ENCODE data around the gene FAM168A.

Gene FAM168A

GRCh38 chr11:73430326-73430725, 167.6 kb downstream of the FAM168A start:
- DNase-seq (ENCODE audit: low read depth) = no peak
- TF ChIP-seq MYC (IDR thresholded peaks at IDR 0.05; ENCODE audit: low read depth, low read length) = no peak
- no peak for TF ChIP-seq POLR2A (IDR thresholded peaks at IDR 0.05; ENCODE audit: extremely low read depth, insufficient read length)
- TF ChIP-seq, protein P1, sequence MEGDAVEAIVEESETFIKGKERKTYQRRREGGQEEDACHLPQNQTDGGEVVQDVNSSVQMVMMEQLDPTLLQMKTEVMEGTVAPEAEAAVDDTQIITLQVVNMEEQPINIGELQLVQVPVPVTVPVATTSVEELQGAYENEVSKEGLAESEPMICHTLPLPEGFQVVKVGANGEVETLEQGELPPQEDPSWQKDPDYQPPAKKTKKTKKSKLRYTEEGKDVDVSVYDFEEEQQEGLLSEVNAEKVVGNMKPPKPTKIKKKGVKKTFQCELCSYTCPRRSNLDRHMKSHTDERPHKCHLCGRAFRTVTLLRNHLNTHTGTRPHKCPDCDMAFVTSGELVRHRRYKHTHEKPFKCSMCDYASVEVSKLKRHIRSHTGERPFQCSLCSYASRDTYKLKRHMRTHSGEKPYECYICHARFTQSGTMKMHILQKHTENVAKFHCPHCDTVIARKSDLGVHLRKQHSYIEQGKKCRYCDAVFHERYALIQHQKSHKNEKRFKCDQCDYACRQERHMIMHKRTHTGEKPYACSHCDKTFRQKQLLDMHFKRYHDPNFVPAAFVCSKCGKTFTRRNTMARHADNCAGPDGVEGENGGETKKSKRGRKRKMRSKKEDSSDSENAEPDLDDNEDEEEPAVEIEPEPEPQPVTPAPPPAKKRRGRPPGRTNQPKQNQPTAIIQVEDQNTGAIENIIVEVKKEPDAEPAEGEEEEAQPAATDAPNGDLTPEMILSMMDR (IDR thresholded peaks at IDR 0.05; ENCODE audit: low read depth, low read length) = no peak
- TF ChIP-seq, protein P2, sequence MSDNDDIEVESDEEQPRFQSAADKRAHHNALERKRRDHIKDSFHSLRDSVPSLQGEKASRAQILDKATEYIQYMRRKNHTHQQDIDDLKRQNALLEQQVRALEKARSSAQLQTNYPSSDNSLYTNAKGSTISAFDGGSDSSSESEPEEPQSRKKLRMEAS (IDR thresholded peaks at IDR 0.05; ENCODE audit: low read depth, low read length) = no peak
- no peak overlapping the region for H3K4me3 ChIP-seq (ENCODE audit: low read depth, low read length)

DNA sequence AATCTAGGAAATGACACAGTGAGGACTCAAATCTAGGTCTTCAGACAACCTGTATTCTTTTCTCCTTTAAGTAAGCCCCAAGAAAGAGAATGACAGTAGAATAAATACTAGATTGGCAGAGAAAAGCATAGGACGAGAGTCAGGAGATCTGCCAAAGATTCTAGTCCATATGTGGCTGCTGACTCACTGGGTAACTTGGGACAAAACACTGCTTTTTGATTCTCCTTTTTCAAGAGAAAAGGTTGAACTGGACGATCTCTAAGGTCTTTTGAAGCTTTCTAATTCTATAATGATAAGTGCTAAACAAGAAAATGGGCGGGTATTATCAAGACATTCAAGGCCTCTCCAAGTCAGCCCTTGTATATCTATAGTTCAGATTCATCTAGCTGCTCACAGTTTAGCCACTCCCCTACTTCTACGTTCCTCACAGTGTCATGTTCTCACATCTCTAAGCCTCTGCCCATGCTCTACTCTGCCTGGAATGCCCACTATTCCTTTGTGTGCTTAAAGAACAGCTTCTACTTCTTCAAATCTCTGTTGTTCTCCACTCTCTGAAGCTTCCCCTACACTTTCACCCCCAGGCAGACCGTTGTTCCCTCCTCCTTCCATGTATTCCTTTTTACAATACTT, 168.7 kb downstream of the FAM168A start:
- no peak for TF ChIP-seq MYC (IDR thresholded peaks at IDR 0.05; ENCODE audit: low read depth, low read length)
- TF ChIP-seq POLR2A (IDR thresholded peaks at IDR 0.05; ENCODE audit: extremely low read depth, insufficient read length) = no peak
- TF ChIP-seq, protein P2 (IDR thresholded peaks at IDR 0.05; ENCODE audit: low read depth, low read length) = no peak
- TF ChIP-seq, protein P1 (IDR thresholded peaks at IDR 0.05; ENCODE audit: low read depth, low read length) = no peak
- no peak for DNase-seq (ENCODE audit: low read depth)
- H3K4me3 ChIP-seq (ENCODE audit: low read depth, low read length) = no peak overlapping the region

DNA sequence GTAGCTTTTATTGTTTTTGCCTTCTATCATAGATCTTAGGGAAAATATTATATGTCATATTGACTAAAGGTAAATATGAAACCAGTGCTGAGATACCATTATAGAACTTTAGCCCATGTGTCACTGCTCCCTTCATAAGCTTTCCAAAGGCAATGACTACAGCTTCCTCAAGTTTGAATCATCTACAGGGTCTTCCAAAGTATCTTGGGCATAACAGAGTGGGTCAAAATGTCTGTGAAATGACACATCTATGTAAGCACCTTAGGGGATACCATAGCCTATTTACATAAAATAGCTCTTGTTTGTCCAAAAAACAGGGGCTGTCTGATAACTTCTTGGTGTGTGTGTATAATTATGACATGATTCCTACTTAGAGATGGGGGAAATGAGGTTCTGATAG, 169.2 kb downstream of the FAM168A start:
- DNase-seq (ENCODE audit: low read depth) = no peak
- no peak overlapping the region for H3K4me3 ChIP-seq (ENCODE audit: low read depth, low read length)
- TF ChIP-seq POLR2A (IDR thresholded peaks at IDR 0.05; ENCODE audit: extremely low read depth, insufficient read length) (no peak), MYC (IDR thresholded peaks at IDR 0.05; ENCODE audit: low read depth, low read length) (no peak)
- TF ChIP-seq, protein P1 (IDR thresholded peaks at IDR 0.05; ENCODE audit: low read depth, low read length) = no peak
- TF ChIP-seq, protein P2 (IDR thresholded peaks at IDR 0.05; ENCODE audit: low read depth, low read length) = no peak

DNA sequence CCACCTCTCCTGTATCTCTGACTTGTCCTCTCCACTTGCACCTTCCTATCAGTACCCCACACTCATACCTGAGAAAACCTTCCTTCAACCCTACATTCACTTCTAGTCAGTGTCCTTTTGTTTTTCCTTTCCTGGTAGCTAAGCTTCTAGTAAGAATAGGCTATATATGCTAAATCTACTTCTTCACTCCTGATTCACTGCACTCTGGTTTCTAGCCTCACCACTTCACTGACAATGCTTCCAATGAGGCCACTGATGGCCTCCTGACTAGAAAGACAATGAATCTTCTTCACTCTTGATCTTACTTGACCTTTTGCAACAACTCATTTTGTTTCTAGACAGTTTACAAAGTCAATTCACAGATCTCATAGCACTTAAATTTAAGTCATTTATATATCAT, 169.7 kb downstream of the FAM168A start:
- no peak for DNase-seq (ENCODE audit: low read depth)
- H3K4me3 ChIP-seq (ENCODE audit: low read depth, low read length) = no peak overlapping the region
- TF ChIP-seq, protein P2 (IDR thresholded peaks at IDR 0.05; ENCODE audit: low read depth, low read length) = no peak

DNA sequence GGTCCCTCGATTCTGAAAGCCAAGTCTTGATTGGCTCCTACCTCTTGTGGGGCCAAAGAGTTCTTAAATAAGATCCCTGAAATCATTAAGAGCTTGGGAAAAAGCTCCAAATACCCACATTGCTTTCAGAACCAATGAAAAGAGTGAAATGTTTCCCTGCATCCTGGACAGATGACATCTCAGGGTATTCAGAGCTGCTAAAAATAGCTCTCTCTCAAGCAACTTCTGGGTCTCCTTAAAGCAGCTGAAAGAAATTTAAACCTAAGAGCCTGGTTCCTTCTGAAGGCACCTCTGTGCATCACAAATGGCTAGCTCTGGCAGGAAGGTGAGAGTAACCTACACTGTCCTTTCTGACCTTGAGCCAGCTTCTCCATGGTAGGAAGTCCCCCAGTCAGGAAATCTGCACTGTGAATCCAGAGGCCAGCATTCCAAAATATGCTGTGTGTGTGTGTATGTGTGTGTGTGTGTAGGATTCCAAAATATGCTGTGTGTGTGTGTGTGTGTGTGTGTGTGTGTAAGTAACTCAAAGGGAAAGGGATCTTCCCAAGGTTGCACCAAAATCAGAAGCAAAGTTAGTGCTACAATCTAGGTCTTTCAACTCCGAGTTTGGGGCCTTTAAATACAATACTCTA, 171.6 kb downstream of the FAM168A start:
- no peak overlapping the region for H3K4me3 ChIP-seq (ENCODE audit: low read depth, low read length)
- DNase-seq (ENCODE audit: low read depth) = no peak
- no peak for TF ChIP-seq POLR2A (IDR thresholded peaks at IDR 0.05; ENCODE audit: extremely low read depth, insufficient read length)
- no peak for TF ChIP-seq MYC (IDR thresholded peaks at IDR 0.05; ENCODE audit: low read depth, low read length)
- TF ChIP-seq, protein P1 (IDR thresholded peaks at IDR 0.05; ENCODE audit: low read depth, low read length) = no peak
- TF ChIP-seq, protein P2 (IDR thresholded peaks at IDR 0.05; ENCODE audit: low read depth, low read length) = no peak

- TF ChIP-seq POLR2A (IDR thresholded peaks at IDR 0.05; ENCODE audit: extremely low read depth, insufficient read length) (no peak), MYC (IDR thresholded peaks at IDR 0.05; ENCODE audit: low read depth, low read length) (no peak)
- TF ChIP-seq, protein P1 (IDR thresholded peaks at IDR 0.05; ENCODE audit: low read depth, low read length) = no peak
- TF ChIP-seq, protein P2 (IDR thresholded peaks at IDR 0.05; ENCODE audit: low read depth, low read length) = no peak
- no peak overlapping the region for H3K4me3 ChIP-seq (ENCODE audit: low read depth, low read length)
- DNase-seq (ENCODE audit: low read depth) = peak; percentile 17
Measured at GRCh38 chr11:73425108-73425507, 172.8 kb downstream of the FAM168A start.
